Parathyroid adenoma (tissue), 2 donors: ENCODE measurements around the gene BRDT.

Experiments used
- H2AFZ ChIP-seq: fragments of 300-600 bp; sonication (generic); one replicate; pipeline ENCODE4 v1.7.0; 2017; ENCODE audit warnings: antibody characterized with exemption, mild to moderate bottlenecking
- H3K27ac ChIP-seq: fragments of 300-600 bp; sonication (generic); one replicate; pipeline ENCODE4 v1.7.0; 2017
- H3K27me3 ChIP-seq: fragments of 300-600 bp; sonication (generic); one replicate; pipeline ENCODE4 v1.7.0; 2017; ENCODE audit warnings: low read length; ENCODE audit not compliant: control insufficient read depth, insufficient read depth
- H3K36me3 ChIP-seq: fragments of 300-600 bp; sonication (generic); one replicate; pipeline ENCODE4 v1.7.0; 2017; ENCODE audit warnings: low read length; ENCODE audit not compliant: control insufficient read depth, insufficient read depth
- H3K4me1 ChIP-seq: fragments of 300-600 bp; sonication (generic); one replicate; pipeline ENCODE4 v1.7.0; 2017; ENCODE audit warnings: control low read depth
- H3K4me2 ChIP-seq: fragments of 300-600 bp; sonication (generic); one replicate; pipeline ENCODE4 v1.7.0; 2017; ENCODE audit warnings: low read length
- H3K4me3 ChIP-seq: fragments of 300-600 bp; sonication (generic); one replicate; pipeline ENCODE4 v1.7.0; 2017; ENCODE audit warnings: low read depth, low read length
- H3K79me2 ChIP-seq: fragments of 300-600 bp; sonication (generic); one replicate; pipeline ENCODE4 v1.7.0; 2017; ENCODE audit warnings: control low read depth
- H3K9ac ChIP-seq: fragments of 300-600 bp; sonication (generic); one replicate; pipeline ENCODE4 v1.7.0; 2017; ENCODE audit warnings: mild to moderate bottlenecking
- H3K9me3 ChIP-seq: fragments of 300-600 bp; sonication (generic); one replicate; pipeline ENCODE4 v1.7.0; 2017; ENCODE audit warnings: low read length; ENCODE audit not compliant: control insufficient read depth
- TF ChIP-seq, protein P1 (sequence below): fragments of 300-600 bp; sonication (generic); IDR thresholded peaks from one replicate; pipeline ENCODE4 v1.7.0; 2017; ENCODE audit warnings: antibody characterized with exemption, mild to moderate bottlenecking
- donor health status: primary hyperparathyroidism.

Gene BRDT

GRCh38 chr1:91916046-91916445, 33.2 kb upstream of the BRDT start:
- Histone ChIP-seq H3K9ac (no peak overlapping the region), H3K79me2 (no peaks in the 10 kb centered on the region), H3K9me3 (no peaks in the 10 kb centered on the region), H3K27ac (no peak overlapping the region), H3K4me2 (no peak overlapping the region), H3K4me1 (no peaks in the 10 kb centered on the region), H3K36me3 (no peaks in the 10 kb centered on the region), H3K27me3 (no peaks in the 10 kb centered on the region), H2AFZ (no peak overlapping the region), H3K4me3 (no peak overlapping the region)
- TF ChIP-seq, protein P1, sequence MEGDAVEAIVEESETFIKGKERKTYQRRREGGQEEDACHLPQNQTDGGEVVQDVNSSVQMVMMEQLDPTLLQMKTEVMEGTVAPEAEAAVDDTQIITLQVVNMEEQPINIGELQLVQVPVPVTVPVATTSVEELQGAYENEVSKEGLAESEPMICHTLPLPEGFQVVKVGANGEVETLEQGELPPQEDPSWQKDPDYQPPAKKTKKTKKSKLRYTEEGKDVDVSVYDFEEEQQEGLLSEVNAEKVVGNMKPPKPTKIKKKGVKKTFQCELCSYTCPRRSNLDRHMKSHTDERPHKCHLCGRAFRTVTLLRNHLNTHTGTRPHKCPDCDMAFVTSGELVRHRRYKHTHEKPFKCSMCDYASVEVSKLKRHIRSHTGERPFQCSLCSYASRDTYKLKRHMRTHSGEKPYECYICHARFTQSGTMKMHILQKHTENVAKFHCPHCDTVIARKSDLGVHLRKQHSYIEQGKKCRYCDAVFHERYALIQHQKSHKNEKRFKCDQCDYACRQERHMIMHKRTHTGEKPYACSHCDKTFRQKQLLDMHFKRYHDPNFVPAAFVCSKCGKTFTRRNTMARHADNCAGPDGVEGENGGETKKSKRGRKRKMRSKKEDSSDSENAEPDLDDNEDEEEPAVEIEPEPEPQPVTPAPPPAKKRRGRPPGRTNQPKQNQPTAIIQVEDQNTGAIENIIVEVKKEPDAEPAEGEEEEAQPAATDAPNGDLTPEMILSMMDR, result no peak

- H3K9me3 ChIP-seq, result no peaks in the 10 kb centered on the region
- no peak overlapping the region for H3K4me2 ChIP-seq
- no peak overlapping the region for H3K4me3 ChIP-seq
- H3K27me3 ChIP-seq, result no peaks in the 10 kb centered on the region
- TF ChIP-seq, protein P1, result no peak
- no peaks in the 10 kb centered on the region for H3K4me1 ChIP-seq
- no peaks in the 10 kb centered on the region for H3K36me3 ChIP-seq
- no peak overlapping the region for H2AFZ ChIP-seq
- no peaks in the 10 kb centered on the region for H3K79me2 ChIP-seq
- no peak overlapping the region for H3K9ac ChIP-seq
- no peak overlapping the region for H3K27ac ChIP-seq
Observed at GRCh38 chr1:91916811-91917460, 32.3 kb upstream of the BRDT start.

- TF ChIP-seq, protein P1, result no peak
- Histone ChIP-seq H3K27ac (no peak overlapping the region), H3K4me1 (no peaks in the 10 kb centered on the region), H3K9ac (no peak overlapping the region), H3K79me2 (no peaks in the 10 kb centered on the region), H3K36me3 (no peaks in the 10 kb centered on the region), H3K4me3 (no peak overlapping the region), H3K27me3 (no peaks in the 10 kb centered on the region), H2AFZ (no peak overlapping the region), H3K4me2 (no peak overlapping the region), H3K9me3 (no peaks in the 10 kb centered on the region)
Observed at GRCh38 chr1:91919962-91920361, 29.2 kb upstream of the BRDT start.

DNA sequence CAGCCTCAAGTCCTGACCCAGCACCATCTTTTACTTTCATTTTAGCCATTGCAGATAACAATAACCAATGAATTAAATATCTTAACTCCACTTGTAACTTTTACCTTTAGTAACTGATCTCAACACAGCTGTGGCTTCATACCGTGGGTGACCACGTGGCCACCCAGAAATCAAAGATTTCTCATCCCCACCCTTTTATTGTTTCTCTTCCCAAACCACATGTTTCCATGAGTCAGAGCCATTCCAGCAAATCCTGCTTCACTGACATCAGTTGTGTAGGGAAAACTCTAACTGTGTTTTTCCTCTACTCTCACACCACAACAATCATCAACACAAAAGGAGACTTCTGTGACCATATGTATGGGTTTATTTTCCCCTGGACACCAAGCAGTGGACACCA, 25.1 kb upstream of the BRDT start:
- Histone ChIP-seq H3K9ac (no peak overlapping the region), H3K27ac (no peak overlapping the region), H2AFZ (no peak overlapping the region), H3K4me1 (no peaks in the 10 kb centered on the region), H3K4me2 (no peak overlapping the region), H3K9me3 (no peaks in the 10 kb centered on the region), H3K36me3 (no peaks in the 10 kb centered on the region), H3K4me3 (no peak overlapping the region), H3K79me2 (no peaks in the 10 kb centered on the region), H3K27me3 (no peaks in the 10 kb centered on the region)
- TF ChIP-seq, protein P1, result no peak
